Osteoblast (primary cell): ENCODE results near the gene DYNC1H1. TPM values are rescaled to one million over a fixed set of nuclear protein-coding genes. Genes with fewer than 3 reads are reported as not detected.

ENCODE experiments used
- DNase-seq: peaks from one replicate; pipeline ENCODE4 v3.0.0; 2011; ENCODE audit warnings: low spot score, mixed read lengths; ENCODE audit not compliant: insufficient read length; ENCODE audit errors: missing footprints
- H2AFZ ChIP-seq: 2 replicates; pipeline ENCODE4 v1.6.0; 2011; ENCODE audit warnings: mild to moderate bottlenecking, low read length
- H3K27ac ChIP-seq: 2 replicates; pipeline ENCODE4 v1.5.1; 2011; ENCODE audit warnings: mild to moderate bottlenecking, low read depth, low read length, moderate library complexity
- H3K27me3 ChIP-seq: 2 replicates; pipeline ENCODE4 v1.6.0; 2012; ENCODE audit warnings: mild to moderate bottlenecking, control low read depth, inconsistent platforms, low read length, moderate library complexity; ENCODE audit not compliant: insufficient read depth
- H3K36me3 ChIP-seq: 2 replicates; pipeline ENCODE4 v1.5.1; 2011; ENCODE audit warnings: mild to moderate bottlenecking, low read length, control low read depth, moderate library complexity; ENCODE audit not compliant: insufficient read depth
- H3K4me1 ChIP-seq: 2 replicates; pipeline ENCODE4 v1.5.1; 2011; ENCODE audit warnings: mild to moderate bottlenecking, low read length, control low read depth, moderate library complexity; ENCODE audit not compliant: insufficient read depth
- H3K4me2 ChIP-seq: 2 replicates; pipeline ENCODE4 v1.6.0; 2011; ENCODE audit warnings: mild to moderate bottlenecking, low read length; ENCODE audit not compliant: insufficient read depth
- H3K4me3 ChIP-seq: fragments of 200-600 bp; sonication (generic); 3 replicates; pipeline ENCODE4 v1.5.1; 2012; ENCODE audit warnings: mild to moderate bottlenecking, low read length, inconsistent platforms; ENCODE audit not compliant: insufficient read depth
- H3K79me2 ChIP-seq: 2 replicates; pipeline ENCODE4 v1.6.0; 2012; ENCODE audit warnings: mild to moderate bottlenecking, low read length, control low read depth, inconsistent platforms; ENCODE audit not compliant: insufficient read depth
- H3K9me3 ChIP-seq: 2 replicates; pipeline ENCODE4 v1.5.1; 2011; ENCODE audit warnings: low read depth, low read length, control low read depth
- H4K20me1 ChIP-seq: 2 replicates; pipeline ENCODE4 v1.6.0; 2012; ENCODE audit warnings: mild to moderate bottlenecking, low read length, control low read depth; ENCODE audit not compliant: insufficient read depth
- total RNA-seq: library from RNA; depleted of rRNA; stranded (reverse); fragments of >200 nt; gene quantifications from 2 replicates; pipeline ENCODE4 v1.2.3, GENCODE V29; 2012
- TF ChIP-seq, protein P1 (sequence below): IDR thresholded peaks from 2 replicates; pipeline ENCODE4 v1.5.1; 2011; ENCODE audit warnings: mild to moderate bottlenecking, low read depth, low read length, moderate library complexity; ENCODE audit errors: extremely low read depth

Gene DYNC1H1
- 332 and 340 TPM in 2 replicates for total RNA-seq

DNA sequence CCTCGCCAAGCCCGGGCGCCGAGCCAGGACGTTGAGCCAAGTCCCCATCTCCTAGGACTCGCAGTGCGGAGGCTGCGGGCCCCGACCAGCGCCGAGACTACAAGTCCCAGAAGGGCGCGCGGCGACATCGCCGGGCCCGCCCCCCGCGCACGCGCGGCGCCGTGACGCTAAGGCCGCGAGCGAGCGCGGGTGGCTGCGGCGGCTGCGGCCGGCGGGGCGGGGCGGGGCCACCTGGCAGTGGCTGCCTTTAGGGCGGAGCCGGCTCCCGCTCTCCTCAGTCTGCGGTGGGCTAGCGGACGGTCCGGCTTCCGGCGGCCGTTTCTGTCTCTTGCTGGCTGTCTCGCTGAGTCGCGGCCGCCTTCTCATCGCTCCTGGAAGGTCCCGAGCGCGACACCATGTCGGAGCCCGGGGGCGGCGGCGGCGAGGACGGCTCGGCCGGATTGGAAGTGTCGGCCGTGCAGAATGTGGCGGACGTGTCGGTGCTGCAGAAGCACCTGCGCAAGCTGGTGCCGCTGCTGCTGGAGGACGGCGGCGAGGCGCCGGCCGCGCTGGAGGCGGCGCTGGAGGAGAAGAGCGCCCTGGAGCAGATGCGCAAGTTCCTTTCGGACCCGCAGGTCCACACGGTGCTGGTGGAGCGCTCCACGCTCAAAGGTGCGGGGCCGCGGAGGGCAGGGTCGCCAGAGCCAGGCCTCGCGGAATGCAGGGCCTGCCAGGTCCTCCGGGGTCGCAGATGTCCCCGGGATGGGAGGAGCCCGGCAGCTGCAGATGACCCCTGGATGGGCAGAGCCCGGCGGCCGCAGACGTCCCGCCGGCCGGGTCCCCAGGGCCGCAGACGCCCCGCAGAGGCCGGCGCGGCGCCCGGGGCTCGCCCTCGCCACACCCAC, at the start of gene DYNC1H1:
Gene DYNC1H1 (plus strand): TSS at position 277 of the 884 bp plus-strand sequence. CDS start 119 bp downstream, at position 396.
- H3K4me1 ChIP-seq = peaks cover 33% of the 10 kb centered on the region
- no peaks in the 10 kb centered on the region for H3K9me3 ChIP-seq
- H2AFZ ChIP-seq = peak within 1 kb of the TSS; percentile 88
- peaks cover 18% of the 10 kb centered on the region for H3K36me3 ChIP-seq
- no peaks in the 10 kb centered on the region for H3K27me3 ChIP-seq
- peaks cover 18% of the 10 kb centered on the region for H4K20me1 ChIP-seq
- H3K4me2 ChIP-seq = peak within 1 kb of the TSS; percentile 89
- DNase-seq = peak; percentile 98
- peak within 1 kb of the TSS; percentile 92 for H3K27ac ChIP-seq
- TF ChIP-seq, protein P1, sequence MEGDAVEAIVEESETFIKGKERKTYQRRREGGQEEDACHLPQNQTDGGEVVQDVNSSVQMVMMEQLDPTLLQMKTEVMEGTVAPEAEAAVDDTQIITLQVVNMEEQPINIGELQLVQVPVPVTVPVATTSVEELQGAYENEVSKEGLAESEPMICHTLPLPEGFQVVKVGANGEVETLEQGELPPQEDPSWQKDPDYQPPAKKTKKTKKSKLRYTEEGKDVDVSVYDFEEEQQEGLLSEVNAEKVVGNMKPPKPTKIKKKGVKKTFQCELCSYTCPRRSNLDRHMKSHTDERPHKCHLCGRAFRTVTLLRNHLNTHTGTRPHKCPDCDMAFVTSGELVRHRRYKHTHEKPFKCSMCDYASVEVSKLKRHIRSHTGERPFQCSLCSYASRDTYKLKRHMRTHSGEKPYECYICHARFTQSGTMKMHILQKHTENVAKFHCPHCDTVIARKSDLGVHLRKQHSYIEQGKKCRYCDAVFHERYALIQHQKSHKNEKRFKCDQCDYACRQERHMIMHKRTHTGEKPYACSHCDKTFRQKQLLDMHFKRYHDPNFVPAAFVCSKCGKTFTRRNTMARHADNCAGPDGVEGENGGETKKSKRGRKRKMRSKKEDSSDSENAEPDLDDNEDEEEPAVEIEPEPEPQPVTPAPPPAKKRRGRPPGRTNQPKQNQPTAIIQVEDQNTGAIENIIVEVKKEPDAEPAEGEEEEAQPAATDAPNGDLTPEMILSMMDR = no peak
- peak within 1 kb of the TSS; percentile 97 for H3K4me3 ChIP-seq
- peaks cover 54% of the 10 kb centered on the region for H3K79me2 ChIP-seq

DNA sequence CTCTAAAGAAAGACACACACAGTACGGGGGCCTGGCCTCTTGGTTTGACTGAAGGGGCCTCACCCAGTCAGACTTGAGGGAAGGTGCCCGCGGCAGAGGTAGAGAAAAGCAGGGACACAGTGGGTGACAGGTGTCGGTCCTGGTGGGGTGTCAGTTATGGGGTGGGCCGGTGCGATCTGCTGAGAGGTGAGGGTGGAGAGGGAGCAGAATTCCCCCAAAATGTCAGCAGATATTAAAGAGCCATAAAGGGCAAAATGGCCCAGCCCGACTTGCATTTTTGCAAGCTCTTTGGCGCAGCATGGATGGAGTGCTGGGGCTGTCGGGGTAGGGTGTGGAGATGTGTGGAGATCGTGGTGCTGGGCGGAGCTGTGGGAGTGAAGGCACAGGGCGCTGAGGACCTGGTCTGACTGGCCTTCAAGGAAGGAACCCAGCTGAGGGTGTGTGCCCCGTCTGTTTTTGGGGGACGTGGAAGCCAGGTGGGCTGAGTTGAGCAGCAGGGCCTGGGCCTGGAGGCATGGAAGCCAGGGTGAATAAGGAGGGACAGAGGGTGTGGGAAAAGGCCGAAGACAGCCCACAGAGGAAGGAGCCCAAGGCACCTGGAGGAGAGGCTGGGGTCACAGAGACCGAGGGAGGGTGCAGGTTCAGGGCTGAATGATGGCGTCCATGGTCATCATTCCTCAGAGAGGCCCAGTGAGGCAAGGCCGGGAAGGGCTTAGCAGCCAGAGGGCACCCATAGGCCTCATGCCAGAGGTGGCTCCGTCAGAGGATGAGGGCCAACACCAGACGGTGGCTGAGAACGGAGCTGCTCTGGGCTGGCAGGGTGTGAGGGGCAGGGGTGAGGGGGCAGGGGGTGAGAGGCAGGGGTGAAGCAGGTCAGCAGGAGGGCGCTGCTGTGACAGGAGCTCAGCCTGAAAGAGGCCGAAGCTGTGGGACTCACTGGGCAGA, 48.2 kb upstream of the DYNC1H1 start:
- no peak for DNase-seq
- Histone ChIP-seq H3K79me2 (no peaks in the 10 kb centered on the region), H3K4me1 (no peaks in the 10 kb centered on the region), H3K36me3 (peaks cover 52% of the 10 kb centered on the region), H3K27ac (no peak overlapping the region), H3K4me3 (no peak overlapping the region), H3K4me2 (no peak overlapping the region), H3K27me3 (no peaks in the 10 kb centered on the region), H3K9me3 (no peaks in the 10 kb centered on the region), H2AFZ (no peak overlapping the region), H4K20me1 (no peaks in the 10 kb centered on the region)
- TF ChIP-seq, protein P1 = no peak

DNA sequence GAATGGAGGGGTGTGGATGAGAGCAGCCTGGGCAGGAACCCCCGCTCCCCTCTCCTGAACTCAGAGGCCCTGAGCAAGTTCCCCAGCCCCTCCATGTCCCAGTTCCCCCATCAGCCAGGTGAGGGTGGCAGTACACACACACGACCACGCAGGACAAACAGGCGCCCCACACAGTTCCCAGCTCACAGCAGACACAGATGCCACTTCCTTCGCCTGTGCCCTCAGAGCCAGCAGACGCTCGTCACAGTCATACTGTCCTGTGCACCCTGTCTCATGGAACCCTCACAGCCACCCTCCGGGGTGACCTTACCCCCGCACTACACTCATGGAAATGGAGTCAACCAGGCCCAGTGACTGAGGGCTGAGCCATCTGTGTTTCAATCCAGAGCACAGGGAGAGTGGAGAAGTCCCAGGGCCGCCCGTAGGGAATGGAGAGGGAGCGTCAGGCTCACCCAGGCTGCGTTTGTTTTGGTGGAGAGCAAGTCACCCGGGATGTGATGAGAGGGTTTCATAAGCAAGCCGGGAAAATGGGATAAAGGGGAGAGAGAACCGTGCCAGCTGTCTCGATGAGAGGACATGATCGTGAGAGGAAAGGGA, 47.5 kb upstream of the DYNC1H1 start:
- DNase-seq = no peak
- Histone ChIP-seq H3K4me2 (no peak overlapping the region), H3K4me1 (no peaks in the 10 kb centered on the region), H3K27me3 (no peaks in the 10 kb centered on the region), H3K36me3 (peaks cover 49% of the 10 kb centered on the region), H3K9me3 (no peaks in the 10 kb centered on the region), H3K4me3 (no peak overlapping the region), H2AFZ (no peak overlapping the region), H3K79me2 (no peaks in the 10 kb centered on the region), H3K27ac (no peak overlapping the region), H4K20me1 (no peaks in the 10 kb centered on the region)
- TF ChIP-seq, protein P1 = no peak
